ENCODE measurements around the gene C18orf32.

- TF ChIP-seq, protein P1, sequence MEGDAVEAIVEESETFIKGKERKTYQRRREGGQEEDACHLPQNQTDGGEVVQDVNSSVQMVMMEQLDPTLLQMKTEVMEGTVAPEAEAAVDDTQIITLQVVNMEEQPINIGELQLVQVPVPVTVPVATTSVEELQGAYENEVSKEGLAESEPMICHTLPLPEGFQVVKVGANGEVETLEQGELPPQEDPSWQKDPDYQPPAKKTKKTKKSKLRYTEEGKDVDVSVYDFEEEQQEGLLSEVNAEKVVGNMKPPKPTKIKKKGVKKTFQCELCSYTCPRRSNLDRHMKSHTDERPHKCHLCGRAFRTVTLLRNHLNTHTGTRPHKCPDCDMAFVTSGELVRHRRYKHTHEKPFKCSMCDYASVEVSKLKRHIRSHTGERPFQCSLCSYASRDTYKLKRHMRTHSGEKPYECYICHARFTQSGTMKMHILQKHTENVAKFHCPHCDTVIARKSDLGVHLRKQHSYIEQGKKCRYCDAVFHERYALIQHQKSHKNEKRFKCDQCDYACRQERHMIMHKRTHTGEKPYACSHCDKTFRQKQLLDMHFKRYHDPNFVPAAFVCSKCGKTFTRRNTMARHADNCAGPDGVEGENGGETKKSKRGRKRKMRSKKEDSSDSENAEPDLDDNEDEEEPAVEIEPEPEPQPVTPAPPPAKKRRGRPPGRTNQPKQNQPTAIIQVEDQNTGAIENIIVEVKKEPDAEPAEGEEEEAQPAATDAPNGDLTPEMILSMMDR (IDR thresholded peaks at IDR 0.05), result no peak
- TF ChIP-seq POLR2A (IDR thresholded peaks at IDR 0.05), result no peak
These were observed 19.9 kb downstream of the C18orf32 start for GRCh38 chr18:49467019-49467563.
